HCT116 (cell line): ENCODE data around the gene HSBP1. TPM values are rescaled to one million over a fixed set of nuclear protein-coding genes. Genes with fewer than 3 reads are reported as not detected.

Experiments
- ATAC-seq: fragments of 200-7000 bp; cut with Tn5 transposase; 2 replicates; pipeline ENCODE4 v1.9.1; 2020; ENCODE audit warnings: mild to moderate bottlenecking, moderate library complexity
- BruUV-seq: library from RNA; stranded (reverse); fragments of 400-500 nt; replicated peaks from 2 replicates; lab custom pipeline; 2021; lab: Mats Ljungman, UMichigan
- CTCF ChIA-PET: fragments of 300-600 bp; sonication (Branson Sonifier 250); formaldehyde crosslinking; loops from one replicate; lab custom pipeline; 2021; ENCODE audit warnings: antibody characterized with exemption; lab: Charles Lee
- POLR2A ChIA-PET: fragments of 300-600, 350-600 bp; sonication (Branson Sonifier 250); formaldehyde crosslinking; loops from one replicate; lab custom pipeline; 2021; ENCODE audit warnings: antibody characterized with exemption; lab: Charles Lee
- RAD21 ChIA-PET, 2 experiments: fragments of 300-600 bp; sonication (Branson Sonifier 250); formaldehyde crosslinking; loops; one replicate each; lab custom pipeline; 2023; ENCODE audit warnings: low total read pairs in 2 of 2; ENCODE audit not compliant: uncharacterized antibody in 2 of 2, unreplicated experiment in 2 of 2, low non-redundant PET in 1 of 2; lab: Charles Lee
- DNase-seq: peaks from one replicate; pipeline ENCODE4 v3.0.0-alpha.2; 2010; ENCODE audit warnings: low read depth, low spot score
- H2AFZ ChIP-seq: fragments of 200-600 bp; shearing (Covaris generic), sonication (generic); 2 replicates; pipeline ENCODE4 v1.6.1; 2017; ENCODE audit warnings: low read depth, mixed run types, mixed read lengths, antibody characterized with exemption, low read length; ENCODE audit not compliant: poor library complexity, severe bottlenecking
- H3K27ac ChIP-seq: 2 replicates; pipeline ENCODE4 v1.5.1; 2012; ENCODE audit warnings: low read depth, low read length
- H3K27me3 ChIP-seq: fragments of 200-600 bp; sonication (generic); 2 replicates; pipeline ENCODE4 v1.6.1; 2016; ENCODE audit warnings: mixed run types, low read length, mixed read lengths; ENCODE audit not compliant: insufficient read depth
- H3K36me3 ChIP-seq, 2 experiments: fragments of 200-500 bp in 1 of 2; fragments of 200-600 bp in 1 of 2; sonication (Bioruptor generic) in 1 of 2; sonication (generic) in 1 of 2; 2 replicates each; pipeline versions ENCODE4 v1.5.1 to v1.6.1; 2014 to 2016; ENCODE audit warnings: low read length in 2 of 2, inconsistent platforms in 1 of 2, mixed read lengths in 1 of 2, mixed run types in 1 of 2; ENCODE audit not compliant: insufficient read depth in 2 of 2, control insufficient read depth in 1 of 2
- H3K4me1 ChIP-seq, 2 experiments: fragments of 200-600 bp in 1 of 2; sonication (generic) in 1 of 2; 2 replicates each; pipeline versions ENCODE4 v1.5.1 to v1.6.1; 2012 to 2017; ENCODE audit warnings: low read length in 2 of 2, inconsistent platforms in 1 of 2, mild to moderate bottlenecking in 1 of 2, mixed read lengths in 1 of 2, mixed run types in 1 of 2, moderate library complexity in 1 of 2; ENCODE audit not compliant: insufficient read depth in 2 of 2, control insufficient read depth in 1 of 2
- H3K4me2 ChIP-seq: fragments of 200-600 bp; sonication (generic); 2 replicates; pipeline ENCODE4 v1.6.1; 2017; ENCODE audit warnings: mixed run types, low read length, mixed read lengths
- H3K4me3 ChIP-seq, 2 experiments: fragments of 200-600 bp in 1 of 2; sonication (generic) in 1 of 2; replicated peaks in 1 of 2; 2 replicates each; pipeline ENCODE4 v1.5.1; 2011 to 2016; ENCODE audit warnings: low read length in 2 of 2, control low read depth in 1 of 2, low read depth in 1 of 2, mild to moderate bottlenecking in 1 of 2, mixed read lengths in 1 of 2, mixed run types in 1 of 2
- H3K79me2 ChIP-seq: fragments of 200-600 bp; sonication (generic); 2 replicates; pipeline ENCODE4 v1.6.1; 2017; ENCODE audit warnings: mild to moderate bottlenecking, mixed run types, low read length, moderate library complexity, mixed read lengths; ENCODE audit not compliant: insufficient read depth
- H3K9ac ChIP-seq: fragments of 200-600 bp; sonication (generic); 2 replicates; pipeline ENCODE4 v1.6.1; 2016; ENCODE audit warnings: low read length, mixed read lengths
- H3K9me2 ChIP-seq: fragments of 200-600 bp; sonication (generic), shearing (Covaris generic); 2 replicates; pipeline ENCODE4 v1.6.1; 2017; ENCODE audit warnings: mixed run types, mild to moderate bottlenecking, moderate library complexity; ENCODE audit not compliant: insufficient read depth
- H3K9me3 ChIP-seq, 2 experiments: fragments of 200-500 bp in 1 of 2; fragments of 200-600 bp in 1 of 2; sonication (Bioruptor generic) in 1 of 2; sonication (generic) in 1 of 2; 2 replicates each; pipeline ENCODE4 v1.6.1; 2014 to 2017; ENCODE audit warnings: low read length in 2 of 2, mixed read lengths in 2 of 2, inconsistent platforms in 1 of 2, low read depth in 1 of 2, mild to moderate bottlenecking in 1 of 2, mixed run types in 1 of 2, moderate library complexity in 1 of 2; ENCODE audit not compliant: control insufficient read depth in 1 of 2, insufficient read depth in 1 of 2
- H4K20me1 ChIP-seq: fragments of 200-600 bp; sonication (generic), shearing (Covaris generic); 2 replicates; pipeline ENCODE4 v1.6.1; 2017; ENCODE audit warnings: mixed run types, mild to moderate bottlenecking, moderate library complexity; ENCODE audit not compliant: insufficient read depth
- ATF3 ChIP-seq: IDR thresholded peaks from 2 replicates; pipeline ENCODE4 v1.6.1; 2012
- CEBPB ChIP-seq: IDR thresholded peaks from 2 replicates; pipeline ENCODE4 v1.6.1; 2012; ENCODE audit warnings: low read depth
- CTCF ChIP-seq, 3 experiments: fragments of 200-600 bp in 1 of 3; sonication (generic) in 1 of 3; IDR thresholded peaks in 2 of 3; conservative IDR thresholded peaks in 1 of 3; 2 replicates each; pipeline ENCODE4 v1.5.1; 2012 to 2017; ENCODE audit warnings: low read depth in 2 of 3, low read length in 2 of 3, antibody characterized with exemption in 1 of 3, borderline replicate concordance in 1 of 3, control low read depth in 1 of 3, mild to moderate bottlenecking in 1 of 3, mixed read lengths in 1 of 3, mixed run types in 1 of 3, moderate library complexity in 1 of 3; ENCODE audit not compliant: insufficient read depth in 1 of 3
- EGR1 ChIP-seq: IDR thresholded peaks from 2 replicates; pipeline ENCODE4 v1.6.1; 2012; ENCODE audit warnings: low read depth
- EZH2phosphoT487 ChIP-seq: fragments of 200-600 bp; IDR thresholded peaks from 2 replicates; pipeline ENCODE4 v1.6.1; 2018; ENCODE audit warnings: antibody characterized with exemption, borderline replicate concordance
- FOSL1 ChIP-seq: IDR thresholded peaks from 2 replicates; pipeline ENCODE4 v1.6.1; 2012; ENCODE audit warnings: low read depth
- MAX ChIP-seq: IDR thresholded peaks from 2 replicates; pipeline ENCODE4 v1.6.1; 2012
- POLR2A ChIP-seq: IDR thresholded peaks from 2 replicates; pipeline ENCODE4 v1.7.0; 2011; ENCODE audit warnings: borderline replicate concordance; ENCODE audit not compliant: insufficient read depth, insufficient read length; ENCODE audit errors: extremely low read depth
- RAD21 ChIP-seq: IDR thresholded peaks from 2 replicates; pipeline ENCODE4 v1.6.1; 2012; ENCODE audit warnings: low read depth, mild to moderate bottlenecking
- SP1 ChIP-seq: IDR thresholded peaks from 2 replicates; pipeline ENCODE4 v1.6.1; 2012; ENCODE audit warnings: low read depth
- SRF ChIP-seq: IDR thresholded peaks from 2 replicates; pipeline ENCODE4 v1.6.1; 2012; ENCODE audit warnings: low read depth
- ZFX ChIP-seq: fragments of 450-650 bp; IDR thresholded peaks from 2 replicates; pipeline ENCODE4 v1.6.1; 2017
- intact Hi-C: fragments of 100-400 bp; cut with micrococcal nuclease; formaldehyde crosslinking; loops from 2 replicates; pipeline ENCODE4 v1.10.0; 2022
- total RNA-seq: library from RNA; stranded (reverse); gene quantifications from one replicate; pipeline ENCODE4 v1.2.1, GENCODE V29; 2021; ENCODE audit not compliant: unreplicated experiment

The HSBP1 gene
- total RNA-seq, 1 experiment from 2014 or later, result 270 TPM

- no peak overlapping the region for H3K9ac ChIP-seq
- no peak overlapping the region for H2AFZ ChIP-seq
- ChIA-PET RAD21 (no interaction called here), POLR2A (no interaction called here), CTCF (no interaction called here)
- H3K4me3 ChIP-seq, result no peak overlapping the region
- no peak overlapping the region for H3K4me2 ChIP-seq
- H3K4me1 ChIP-seq, result no peaks in the 10 kb centered on the region
- H3K27me3 ChIP-seq, result no peaks in the 10 kb centered on the region
- no peaks in the 10 kb centered on the region for H3K79me2 ChIP-seq
- no peaks in the 10 kb centered on the region; a peak in 1 of 4 replicates for H3K9me3 ChIP-seq
- no peaks in the 10 kb centered on the region for H4K20me1 ChIP-seq
- no TSS peak for BruUV-seq
- DNase-seq, result no peak
- ATAC-seq, result no peak
- no peaks in the 10 kb centered on the region for H3K9me2 ChIP-seq
- TF ChIP-seq CTCF (IDR thresholded peaks at IDR 0.05 in 2 of 3, conservative IDR thresholded peaks at IDR 0.05 in 1 of 3; ENCODE audit: borderline replicate concordance in 1 of 3, insufficient read depth in 1 of 3, low read depth in 2 of 3, low read length in 2 of 3) (no peak), SP1 (no peak), SRF (no peak)
- H3K27ac ChIP-seq, result no peak overlapping the region
- no peaks in the 10 kb centered on the region for H3K36me3 ChIP-seq
- intact Hi-C loops, result no loop called here
Measured at GRCh38 chr16:83842756-83843507, 35.2 kb downstream of the HSBP1 start.

- ATAC-seq, result no peak
- Histone ChIP-seq H3K4me3 (no peak overlapping the region), H3K36me3 (no peaks in the 10 kb centered on the region), H3K27ac (no peak overlapping the region), H3K27me3 (no peaks in the 10 kb centered on the region), H3K9ac (no peak overlapping the region), H3K4me2 (no peak overlapping the region), H3K4me1 (no peaks in the 10 kb centered on the region), H3K9me3 (no peaks in the 10 kb centered on the region; a peak in 1 of 4 replicates)
- intact Hi-C loops, result no loop called here
- CTCF ChIA-PET, result no interaction called here
- no TSS peak for BruUV-seq
- no peak for TF ChIP-seq RAD21
- no peak for TF ChIP-seq EGR1
- no peak for TF ChIP-seq ATF3
- no peak for TF ChIP-seq SRF
- no peak for TF ChIP-seq ZFX
- no peak for TF ChIP-seq POLR2A
- no peak for TF ChIP-seq EZH2phosphoT487
- no peak for TF ChIP-seq FOSL1
- no peak for TF ChIP-seq CEBPB
- TF ChIP-seq MAX, result no peak
- TF ChIP-seq, all 23 proteins: peak for 0
- Histone ChIP-seq H3K79me2 (no peaks in the 10 kb centered on the region), H3K9me2 (no peaks in the 10 kb centered on the region), H2AFZ (no peak overlapping the region), H4K20me1 (no peaks in the 10 kb centered on the region)
- ChIA-PET RAD21 (no interaction called here), POLR2A (no interaction called here)
- no peak for DNase-seq
Measured at GRCh38 chr16:83843657-83844056, 35.9 kb downstream of the HSBP1 start.
